Activated T-helper 17 cell treated with anti-CD3 and anti-CD28 coated beads, Interleukin-2, amount 50 U/mL, for 72 hours (primary cell): ENCODE data around the gene SP6. TPM values are rescaled to one million over a fixed set of nuclear protein-coding genes. Genes with fewer than 3 reads are reported as not detected.
A peak's percentile ranks its signal among the peaks of the same experiment; 100 is the strongest.

ENCODE experiments used
- ATAC-seq: fragments of 150-1000 bp; cut with Tn5 transposase; replicated peaks from 2 replicates; pipeline ENCODE4 v1.10.0; 2021; ENCODE audit warnings: mild to moderate bottlenecking, moderate library complexity
- H3K27ac Mint-ChIP-seq: one replicate; pipeline ENCODE4 v1.8.0; 2022; ENCODE audit warnings: mixed read lengths
- H3K27me3 Mint-ChIP-seq: one replicate; pipeline ENCODE4 v1.8.0; 2022; ENCODE audit warnings: mixed read lengths
- H3K36me3 Mint-ChIP-seq: one replicate; pipeline ENCODE4 v1.8.0; 2022; ENCODE audit warnings: low read depth, mild to moderate bottlenecking, mixed read lengths
- H3K4me1 Mint-ChIP-seq: one replicate; pipeline ENCODE4 v1.8.0; 2022; ENCODE audit warnings: mixed read lengths
- H3K4me3 Mint-ChIP-seq: one replicate; pipeline ENCODE4 v1.8.0; 2022; ENCODE audit warnings: mild to moderate bottlenecking, mixed read lengths
- H3K9me3 Mint-ChIP-seq: one replicate; pipeline ENCODE4 v1.8.0; 2022; ENCODE audit warnings: mixed read lengths
- total RNA-seq, 2 donors: library from RNA; stranded (reverse); gene quantifications; one replicate each; pipeline ENCODE4 v1.2.3, GENCODE V29; 2022

Gene SP6
- total RNA-seq, 2 donors from 2014 or later: 0.21 TPM; not detected in 1

DNA sequence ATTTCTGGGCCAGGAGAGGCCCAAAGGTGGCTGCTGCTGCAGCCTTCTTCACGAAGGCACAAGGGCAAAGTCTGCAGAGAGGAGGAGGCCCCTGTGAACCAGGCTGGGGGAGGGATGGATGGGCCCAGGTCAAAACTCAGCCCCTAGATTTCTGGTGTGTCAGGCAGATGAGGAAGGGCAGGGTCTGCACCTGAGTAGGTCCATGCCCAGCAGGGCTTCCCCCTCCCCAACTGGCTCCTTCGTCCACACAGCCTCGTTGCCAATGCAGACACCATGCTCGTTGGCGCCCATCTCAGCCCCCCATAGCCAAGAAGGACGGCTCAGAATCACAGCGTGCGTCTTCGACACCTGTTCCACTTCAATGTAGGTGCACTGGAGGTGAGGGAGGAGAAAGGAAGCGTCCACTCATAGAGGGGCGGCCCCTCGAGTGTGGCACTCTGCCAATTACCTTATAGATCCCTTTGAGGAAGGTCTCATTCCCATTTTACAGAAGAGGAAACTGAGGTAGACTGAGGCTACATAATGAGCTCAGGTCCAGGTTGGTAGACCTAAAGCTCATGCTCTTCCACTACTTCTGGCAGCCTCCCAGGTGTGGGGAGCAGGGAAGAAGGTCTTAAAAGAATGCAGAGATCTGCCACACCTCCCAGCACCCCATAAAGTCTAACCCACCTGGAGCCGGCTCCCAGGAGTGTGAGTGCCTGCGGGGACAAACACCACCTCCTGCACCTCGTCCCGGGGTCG lies 10.8 kb downstream of the SP6 start:
- Mint-ChIP-seq H3K27me3 (peaks cover 4% of the 10 kb centered on the region), H3K9me3 (no peaks in the 10 kb centered on the region), H3K4me1 (peaks cover 19% of the 10 kb centered on the region), H3K36me3 (peaks cover 7% of the 10 kb centered on the region), H3K4me3 (peak overlapping the region; percentile 93), H3K27ac (peak overlapping the region; percentile 94)
- ATAC-seq: no peak

- H3K36me3 Mint-ChIP-seq: peaks cover 7% of the 10 kb centered on the region
- H3K4me1 Mint-ChIP-seq: peaks cover 30% of the 10 kb centered on the region
- no peak for ATAC-seq
- H3K9me3 Mint-ChIP-seq: no peaks in the 10 kb centered on the region
- H3K4me3 Mint-ChIP-seq: no peak overlapping the region
- H3K27ac Mint-ChIP-seq: no peak overlapping the region
- H3K27me3 Mint-ChIP-seq: no peaks in the 10 kb centered on the region
These were observed 11.9 kb downstream of the SP6 start for GRCh38 chr17:47839071-47839470.

GRCh38 chr17:47838636-47839035 lies 12.3 kb downstream of the SP6 start:
- peaks cover 32% of the 10 kb centered on the region for H3K4me1 Mint-ChIP-seq
- H3K9me3 Mint-ChIP-seq: no peaks in the 10 kb centered on the region
- H3K27me3 Mint-ChIP-seq: no peaks in the 10 kb centered on the region
- ATAC-seq: no peak
- no peak overlapping the region for H3K4me3 Mint-ChIP-seq
- no peak overlapping the region for H3K27ac Mint-ChIP-seq
- H3K36me3 Mint-ChIP-seq: peaks cover 7% of the 10 kb centered on the region

- H3K9me3 Mint-ChIP-seq: no peaks in the 10 kb centered on the region
- H3K27me3 Mint-ChIP-seq: no peaks in the 10 kb centered on the region
- no peak for ATAC-seq
- H3K36me3 Mint-ChIP-seq: peaks cover 7% of the 10 kb centered on the region
- H3K27ac Mint-ChIP-seq: no peak overlapping the region
- no peak overlapping the region for H3K4me3 Mint-ChIP-seq
- H3K4me1 Mint-ChIP-seq: peaks cover 28% of the 10 kb centered on the region
These were observed 13.4 kb downstream of the SP6 start for GRCh38 chr17:47837401-47838039.

GRCh38 chr17:47836601-47837000 lies 14.4 kb downstream of the SP6 start:
- Mint-ChIP-seq H3K9me3 (no peaks in the 10 kb centered on the region), H3K36me3 (peaks cover 9% of the 10 kb centered on the region), H3K4me3 (no peak overlapping the region), H3K27ac (no peak overlapping the region), H3K27me3 (no peaks in the 10 kb centered on the region), H3K4me1 (peaks cover 31% of the 10 kb centered on the region)
- ATAC-seq: no peak

- H3K4me3 Mint-ChIP-seq: no peak overlapping the region
- H3K27ac Mint-ChIP-seq: peak overlapping the region; percentile 65
- no peaks in the 10 kb centered on the region for H3K27me3 Mint-ChIP-seq
- peaks cover 24% of the 10 kb centered on the region for H3K36me3 Mint-ChIP-seq
- H3K4me1 Mint-ChIP-seq: peaks cover 38% of the 10 kb centered on the region
- no peaks in the 10 kb centered on the region for H3K9me3 Mint-ChIP-seq
- ATAC-seq: no peak
These were observed 16.2 kb downstream of the SP6 start for GRCh38 chr17:47834756-47835155.

DNA sequence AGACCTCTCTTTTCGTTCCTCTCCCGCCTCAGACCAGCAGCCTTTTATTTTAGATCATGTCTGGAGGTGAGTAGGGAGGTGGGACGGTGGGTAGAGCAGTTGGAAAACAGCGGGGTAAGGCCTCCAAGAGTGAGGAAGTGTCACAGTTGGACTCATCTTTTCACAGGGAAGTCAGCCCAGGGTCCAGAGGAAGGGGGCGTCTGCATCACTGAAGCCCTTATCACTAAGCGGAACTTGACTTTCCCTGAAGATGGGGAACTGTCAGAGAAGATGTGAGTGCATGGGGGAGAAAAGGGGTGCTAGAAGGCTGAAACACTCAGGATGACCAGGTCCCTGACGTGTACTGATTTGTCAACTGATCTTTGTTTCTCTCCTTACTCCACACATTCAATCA lies 19.0 kb downstream of the SP6 start:
- H3K4me3 Mint-ChIP-seq: peak overlapping the region; percentile 98
- H3K36me3 Mint-ChIP-seq: peaks cover 41% of the 10 kb centered on the region
- H3K4me1 Mint-ChIP-seq: peaks cover 38% of the 10 kb centered on the region
- no peak for ATAC-seq
- H3K27ac Mint-ChIP-seq: peak overlapping the region; percentile 96
- no peaks in the 10 kb centered on the region for H3K9me3 Mint-ChIP-seq
- no peaks in the 10 kb centered on the region for H3K27me3 Mint-ChIP-seq

- H3K27ac Mint-ChIP-seq: peak within 1 kb of the TSS; percentile 96
- no peaks in the 10 kb centered on the region for H3K27me3 Mint-ChIP-seq
- H3K36me3 Mint-ChIP-seq: peaks cover 48% of the 10 kb centered on the region
- no peaks in the 10 kb centered on the region for H3K9me3 Mint-ChIP-seq
- peak; percentile 87 for ATAC-seq
- peak within 1 kb of the TSS; percentile 98 for H3K4me3 Mint-ChIP-seq
- peaks cover 38% of the 10 kb centered on the region for H3K4me1 Mint-ChIP-seq
These were observed 19.7 kb downstream of the SP6 start, which contains the start of the genes LRRC46 and MRPL10 for GRCh38 chr17:47831003-47831933. Gene LRRC46 (plus strand): TSS chr17:47831670. CDS start chr17:47831990, 320 bp downstream. Gene MRPL10 (minus strand): TSS chr17:47831541. CDS start chr17:47831511, 30 bp downstream.

DNA sequence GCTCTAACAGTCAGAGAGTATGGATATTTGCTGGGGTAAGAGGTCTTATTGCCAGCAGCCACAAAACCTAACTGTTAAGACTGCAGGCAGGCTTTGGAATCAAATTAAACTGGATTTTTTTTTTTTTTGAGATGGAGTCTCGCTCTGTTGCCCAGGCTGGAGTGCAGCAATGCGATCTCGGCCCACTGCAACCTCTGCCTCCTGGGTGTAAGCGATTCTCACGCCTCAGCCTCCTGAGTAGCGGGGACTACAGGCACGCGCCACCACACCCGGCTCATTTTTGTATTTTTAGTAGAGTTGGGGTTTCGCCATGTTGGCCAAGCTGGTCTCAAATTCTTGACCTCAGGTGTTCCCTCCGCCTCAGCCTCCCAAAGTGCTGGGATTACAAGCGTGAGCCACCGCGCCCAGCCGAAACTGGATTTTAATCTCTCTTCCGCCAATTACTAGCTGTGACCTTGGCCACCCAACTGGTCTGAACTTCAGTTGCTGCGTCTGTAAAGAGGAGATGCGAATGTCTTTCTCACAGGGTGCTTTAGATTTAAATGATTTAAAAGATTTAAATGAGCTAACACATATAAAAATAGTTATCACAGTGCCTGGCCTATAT lies 20.5 kb downstream of the SP6 start:
- peaks cover 56% of the 10 kb centered on the region for H3K36me3 Mint-ChIP-seq

GRCh38 chr17:47829870-47830269 lies 21.1 kb downstream of the SP6 start:
- peak overlapping the region; percentile 98 for H3K4me3 Mint-ChIP-seq
- H3K4me1 Mint-ChIP-seq: peaks cover 30% of the 10 kb centered on the region
- H3K27ac Mint-ChIP-seq: peak overlapping the region; percentile 96
- no peaks in the 10 kb centered on the region for H3K27me3 Mint-ChIP-seq
- peak; percentile 63 for ATAC-seq
- H3K9me3 Mint-ChIP-seq: no peaks in the 10 kb centered on the region
- H3K36me3 Mint-ChIP-seq: peaks cover 62% of the 10 kb centered on the region

More for the DNA sequence above, 20.5 kb downstream of the SP6 start:
- Mint-ChIP-seq H3K9me3 (no peaks in the 10 kb centered on the region), H3K27ac (peak overlapping the region; percentile 96), H3K4me3 (peak overlapping the region; percentile 98), H3K4me1 (peaks cover 34% of the 10 kb centered on the region), H3K27me3 (no peaks in the 10 kb centered on the region)
- no peak for ATAC-seq

GRCh38 chr17:47823519-47823918 lies 27.4 kb downstream of the SP6 start:
- Mint-ChIP-seq H3K27me3 (no peaks in the 10 kb centered on the region), H3K27ac (no peak overlapping the region), H3K4me3 (no peak overlapping the region), H3K36me3 (peaks cover 55% of the 10 kb centered on the region), H3K9me3 (no peaks in the 10 kb centered on the region), H3K4me1 (peaks cover 15% of the 10 kb centered on the region)
- no peak for ATAC-seq

GRCh38 chr17:47822785-47823184 lies 28.2 kb downstream of the SP6 start:
- Mint-ChIP-seq H3K4me3 (peak overlapping the region; percentile 93), H3K27ac (peak overlapping the region; percentile 90), H3K27me3 (no peaks in the 10 kb centered on the region), H3K9me3 (no peaks in the 10 kb centered on the region), H3K4me1 (peaks cover 15% of the 10 kb centered on the region), H3K36me3 (peaks cover 50% of the 10 kb centered on the region)
- no peak for ATAC-seq

GRCh38 chr17:47821424-47822391 lies 29.3 kb downstream of the SP6 start, which contains the start of gene OSBPL7:
Gene OSBPL7 (minus strand): TSS chr17:47821794. CDS start chr17:47820278, 1,516 bp downstream.
- H3K36me3 Mint-ChIP-seq: peaks cover 47% of the 10 kb centered on the region
- H3K4me1 Mint-ChIP-seq: peaks cover 15% of the 10 kb centered on the region
- no peaks in the 10 kb centered on the region for H3K27me3 Mint-ChIP-seq
- peak within 1 kb of the TSS; percentile 90 for H3K27ac Mint-ChIP-seq
- H3K9me3 Mint-ChIP-seq: no peaks in the 10 kb centered on the region
- ATAC-seq: peak; percentile 99
- peak within 1 kb of the TSS; percentile 93 for H3K4me3 Mint-ChIP-seq
